Inflammatory macrophage treated with lipopolysaccharide for 1 hour (primary cell): ENCODE measurements around the gene MRPS5.
A peak's percentile ranks its signal among the peaks of the same experiment; 100 is the strongest.
"Not testable (repeated sequence)": the region's sequence is repeated elsewhere in the genome, so short reads cannot be mapped to it uniquely, and the experiment has no call there.

Experiments used
- DNase-seq, 2 donors: peaks; one replicate each; pipeline ENCODE4 v3.0.0-alpha.2; 2020 to 2022

The MRPS5 gene

DNA sequence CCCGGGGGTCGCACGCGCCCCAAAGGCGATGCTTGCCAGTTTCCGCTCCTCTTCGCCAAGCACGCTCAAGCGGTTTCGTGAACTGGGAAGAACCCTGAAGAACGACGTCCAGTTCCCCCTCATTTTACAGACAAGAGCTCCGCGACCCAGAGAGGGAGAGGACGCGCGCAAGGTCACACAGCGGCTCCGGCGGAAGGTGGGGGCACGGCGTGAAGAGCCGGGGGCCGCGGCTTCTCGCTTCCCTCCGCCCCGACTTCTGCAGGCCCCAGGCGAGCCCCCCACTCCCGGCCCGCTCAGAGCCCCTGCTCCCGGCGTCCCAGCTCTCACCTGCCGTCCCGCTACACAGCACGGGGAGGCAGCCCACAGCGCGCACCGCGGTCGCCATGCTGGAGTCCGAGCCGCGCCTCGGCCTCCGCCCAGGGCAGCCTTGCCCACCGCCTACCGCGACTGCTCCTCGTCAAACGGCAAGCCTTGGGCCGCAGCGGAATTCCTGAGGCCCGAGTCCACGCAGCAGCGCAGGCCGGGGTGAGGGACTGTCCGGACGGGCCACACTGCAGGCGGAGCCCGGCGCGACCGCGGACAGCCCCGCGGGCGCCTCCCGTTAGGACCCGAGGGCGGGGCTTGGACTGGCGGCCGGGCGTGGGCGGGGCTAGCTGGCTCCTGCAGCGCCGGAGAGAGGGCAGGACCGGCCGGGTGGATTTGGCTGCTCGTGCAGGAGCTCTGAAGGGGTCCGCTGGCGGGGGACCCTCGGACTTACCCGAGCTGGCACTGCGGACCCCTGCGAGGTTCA is at the start of gene MRPS5:
TSS of gene MRPS5 (minus strand) at position 402 of the 790 bp plus-strand sequence. CDS start at position 385, 17 bp downstream.
- DNase-seq: peak; percentile 77 to 92

DNA sequence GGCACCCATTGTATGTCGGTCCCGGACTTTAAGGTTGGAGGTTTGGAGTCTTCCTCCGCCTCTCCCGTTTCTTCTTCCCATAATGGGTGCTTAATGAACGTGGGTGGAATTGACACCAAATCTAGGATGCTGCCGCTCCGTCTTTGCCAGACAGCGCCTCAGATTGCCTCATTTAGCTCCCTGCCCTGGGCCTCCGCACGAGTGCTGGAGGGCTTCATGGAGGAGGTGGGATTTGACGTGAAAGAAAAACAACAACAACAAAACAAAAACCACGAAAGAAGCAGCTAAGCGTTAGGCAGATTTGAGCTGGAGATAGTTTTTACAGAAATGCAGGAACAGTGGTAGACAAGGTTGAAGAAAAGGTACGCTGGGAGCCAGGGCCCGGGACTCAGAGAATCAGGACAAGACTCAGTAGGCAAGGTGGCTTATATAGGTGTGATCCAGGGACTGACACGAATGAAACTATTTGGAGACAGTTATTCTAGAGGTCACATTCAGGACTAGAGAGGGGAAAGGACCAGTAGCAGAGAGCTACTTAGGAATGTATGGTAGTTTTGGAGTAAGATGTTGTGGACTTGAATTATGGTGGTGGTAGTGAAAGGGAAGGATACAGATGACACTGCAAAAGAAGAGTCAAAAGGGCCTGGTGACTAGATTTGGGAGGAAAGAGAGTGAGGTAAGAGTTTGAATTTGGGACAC is 44.6 kb upstream of the MRPS5 start:
- DNase-seq: no peak

DNA sequence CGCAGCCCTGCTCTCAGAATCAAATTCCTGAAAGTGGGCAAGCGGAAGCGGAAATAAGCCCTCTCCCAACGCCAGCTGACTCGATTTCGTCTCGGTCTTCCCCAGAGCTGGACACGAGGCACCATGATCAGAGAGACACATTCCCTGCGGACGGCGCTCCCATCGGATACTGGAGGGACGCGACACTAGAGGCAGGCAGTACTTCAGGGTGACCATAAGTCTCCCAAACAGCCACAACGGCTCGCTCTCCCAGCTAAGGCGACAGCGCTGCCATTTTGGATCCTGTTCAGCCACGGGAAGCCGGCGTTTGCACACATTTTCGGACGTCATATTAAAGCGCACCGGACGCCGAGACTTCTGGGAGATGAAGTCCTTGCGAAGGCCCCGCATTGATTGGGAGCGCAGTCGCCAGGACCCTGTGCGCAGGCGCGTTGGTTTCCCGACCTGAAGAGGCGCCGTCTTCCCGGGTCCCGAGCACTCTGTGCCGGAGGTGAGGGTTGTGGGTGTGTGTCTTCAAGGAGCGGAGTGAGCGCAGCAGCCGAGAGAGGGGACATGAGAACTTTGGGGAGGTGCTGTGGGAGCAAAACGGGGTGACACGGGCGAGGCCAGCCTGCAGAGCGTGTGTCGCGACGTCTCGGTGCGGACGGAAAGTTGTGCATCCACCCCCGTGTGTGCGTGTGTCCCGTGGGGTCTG is 43.9 kb upstream of the MRPS5 start, which contains the start of gene ZNF2:
TSS of gene ZNF2 (plus strand) at position 439 of the 694 bp plus-strand sequence. CDS start 10,418 bp downstream, outside the sequence.
- DNase-seq: peak; percentile 96 to 98

DNA sequence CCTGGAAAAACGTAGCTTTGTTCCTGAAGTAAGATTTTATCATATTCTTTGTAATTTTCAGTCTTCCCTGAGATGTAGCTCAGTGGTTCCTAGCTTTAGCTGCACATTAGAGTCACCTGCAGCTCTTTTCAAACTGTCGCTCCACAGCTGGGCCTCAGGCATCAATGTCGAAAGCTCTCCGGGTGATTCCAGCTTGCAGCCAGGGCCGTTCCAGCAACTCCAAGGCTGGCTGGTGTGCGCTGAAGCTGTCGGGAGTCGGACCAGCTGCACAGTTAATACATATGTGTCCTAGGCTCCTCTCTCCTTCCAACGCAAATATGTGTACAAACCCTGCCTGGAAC is 43.4 kb upstream of the MRPS5 start:
- DNase-seq: no peak

DNA sequence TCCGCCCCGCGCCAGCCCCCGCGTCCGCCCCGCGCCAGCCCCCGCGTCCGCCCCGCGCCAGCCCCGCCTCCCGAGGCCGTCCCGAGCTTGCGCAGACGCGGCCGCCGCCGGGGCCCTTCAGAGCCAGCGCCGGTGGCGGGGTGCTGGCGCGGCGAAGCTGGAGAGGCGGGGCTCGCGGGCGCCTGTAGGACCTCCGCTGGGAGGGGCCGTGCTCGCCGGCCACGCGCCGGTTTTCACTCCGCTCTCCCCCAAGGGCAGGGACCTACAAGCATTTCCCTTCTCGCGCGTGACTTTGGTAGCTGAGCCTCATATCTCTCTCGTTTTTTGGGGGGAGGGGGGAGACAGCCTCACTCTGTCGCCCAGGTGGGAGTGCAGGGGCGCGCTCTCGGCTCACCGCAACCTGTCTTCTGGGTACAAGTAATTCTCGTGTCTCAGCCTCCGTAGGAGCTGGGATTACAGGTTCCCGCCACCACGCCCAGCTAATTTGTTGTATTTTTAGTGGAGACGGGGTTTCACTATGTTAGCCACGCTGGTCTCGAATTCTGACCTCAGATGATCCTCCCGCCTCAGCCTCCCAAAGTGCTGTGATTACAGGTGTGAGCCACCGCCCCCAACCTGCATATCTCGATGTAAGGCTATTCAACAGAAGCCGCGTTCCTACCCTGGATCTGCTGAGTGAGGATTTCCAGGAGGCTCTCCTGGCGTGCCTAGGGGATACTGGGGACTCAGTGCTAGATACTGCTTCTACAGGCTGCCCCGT is 38.3 kb upstream of the MRPS5 start, which contains the start of gene ZNF514:
TSS of gene ZNF514 (minus strand) at position 159 of the 760 bp plus-strand sequence. CDS start 6,595 bp downstream, outside the sequence.
- peak; percentile 53 to 58 for DNase-seq

DNA sequence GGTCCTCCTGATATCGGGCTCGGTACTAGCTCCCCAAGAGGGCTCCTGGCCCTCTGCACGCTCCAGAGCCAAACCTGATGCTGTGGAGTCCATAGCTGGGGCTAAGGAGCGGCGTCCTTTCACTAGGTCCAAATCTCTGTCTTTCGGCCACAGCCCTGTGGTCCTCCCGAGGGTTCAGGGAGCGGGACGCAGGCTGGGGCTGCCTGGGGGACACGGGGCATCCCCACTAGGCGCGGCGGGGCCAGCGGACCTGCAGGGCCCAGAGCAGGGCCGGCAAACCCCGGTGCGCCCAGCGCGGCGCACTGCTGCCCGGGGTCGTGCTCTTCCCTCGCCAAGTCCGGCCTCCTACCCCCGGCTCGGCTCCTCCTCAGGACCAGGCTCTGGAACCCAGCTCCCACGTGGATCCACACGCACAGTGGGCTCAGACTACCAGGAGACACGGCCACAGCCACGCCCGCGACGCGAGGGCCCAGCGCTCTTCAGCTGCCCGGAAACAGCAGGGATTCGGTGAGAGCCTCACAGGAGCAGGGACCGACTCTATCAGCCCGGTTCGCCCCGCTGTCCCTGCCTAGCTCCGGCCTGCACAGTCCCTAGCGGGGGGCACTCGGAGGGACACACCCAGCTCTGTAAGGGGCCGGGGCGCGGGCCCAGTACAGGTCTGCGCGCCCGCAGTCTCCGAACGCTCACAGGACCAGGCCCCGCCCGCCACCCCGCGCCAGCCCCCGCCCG is 37.4 kb upstream of the MRPS5 start:
- peak; percentile 18 to 20 for DNase-seq

DNA sequence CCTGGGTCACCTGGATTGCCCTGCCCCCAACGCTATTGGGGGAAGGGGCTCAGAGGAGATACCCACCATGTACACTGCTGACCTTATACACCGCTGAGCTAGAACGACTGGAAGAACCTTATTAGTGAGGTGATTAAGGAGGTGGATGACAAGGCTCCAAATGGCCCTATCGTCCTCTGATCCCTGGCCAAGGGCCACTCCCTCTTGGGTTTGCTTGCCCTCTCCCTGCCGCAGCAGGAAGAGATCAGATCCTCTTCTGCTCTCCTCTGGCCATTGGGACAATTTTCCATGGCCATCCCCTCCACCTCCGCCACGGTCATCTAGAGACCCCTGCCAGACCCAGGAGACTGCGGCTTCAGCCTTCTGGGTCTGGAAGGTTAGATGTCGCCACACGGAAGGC is 36.8 kb upstream of the MRPS5 start:
- no peak for DNase-seq

DNA sequence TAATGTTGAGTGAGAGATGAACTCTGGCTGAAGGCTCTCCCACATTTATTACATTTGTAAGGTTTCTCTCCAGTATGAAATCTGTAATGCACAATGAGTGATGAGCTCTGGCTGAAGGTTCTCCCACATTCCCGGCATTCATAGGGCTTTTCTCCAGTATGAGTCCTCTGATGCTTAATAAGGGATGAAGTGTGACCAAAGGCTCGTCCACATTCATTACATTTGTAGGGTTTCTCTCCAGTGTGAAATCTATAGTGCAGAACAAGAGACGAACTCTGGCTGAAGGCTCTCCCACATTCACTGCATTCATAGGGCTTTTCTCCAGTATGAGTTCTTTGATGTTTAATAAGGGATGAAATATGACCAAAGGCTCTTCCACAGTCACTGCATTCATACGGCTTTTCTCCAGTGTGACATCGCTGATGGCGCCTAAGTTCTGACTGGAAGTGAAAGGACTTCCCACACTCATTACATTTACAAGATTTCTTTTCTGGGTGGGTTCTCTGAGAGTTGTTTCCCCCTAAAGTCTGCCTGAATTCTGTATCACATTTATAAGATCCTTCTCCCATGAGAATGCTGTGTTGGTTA is 27.9 kb upstream of the MRPS5 start:
- no peak for DNase-seq

DNA sequence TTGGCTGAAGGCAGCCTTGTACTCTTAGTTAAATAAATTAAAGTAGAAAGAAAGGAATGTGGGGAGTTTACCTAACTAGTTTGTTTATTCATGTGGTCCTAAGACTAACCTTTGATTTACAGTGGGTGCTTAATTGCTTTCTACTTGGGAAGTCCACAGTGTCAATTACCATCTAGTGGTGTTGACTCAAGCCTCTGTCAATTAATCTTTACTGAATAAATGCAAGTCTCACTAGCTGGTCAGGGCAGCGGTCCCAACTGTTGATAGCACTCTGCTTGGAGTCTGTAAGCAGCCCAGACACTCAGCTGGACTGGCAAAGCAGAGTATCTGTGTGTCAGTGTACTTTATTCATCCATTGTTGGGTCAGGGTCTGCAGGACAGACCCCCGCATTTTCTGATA is 22.2 kb upstream of the MRPS5 start:
- DNase-seq: no peak

DNA sequence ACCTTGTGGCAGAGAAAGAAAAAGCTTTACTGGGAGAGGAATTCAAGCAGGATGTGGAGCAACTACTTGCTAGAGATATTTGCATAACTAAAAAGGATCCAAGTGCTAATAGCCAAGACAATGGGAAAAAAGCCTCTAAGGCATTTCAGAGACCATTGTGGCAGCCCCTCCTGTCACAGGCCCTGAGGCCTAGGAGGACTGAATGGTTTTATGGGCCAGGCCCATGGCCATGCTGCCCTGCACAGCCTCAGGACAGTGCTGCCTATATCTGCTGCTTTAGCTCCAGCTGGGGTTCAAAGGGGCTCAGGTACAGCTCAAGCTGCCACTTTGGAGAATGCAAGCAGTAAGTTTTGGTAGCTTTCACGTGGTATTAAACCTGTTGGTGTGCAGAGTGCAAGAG is 17.1 kb upstream of the MRPS5 start:
- no peak for DNase-seq

DNA sequence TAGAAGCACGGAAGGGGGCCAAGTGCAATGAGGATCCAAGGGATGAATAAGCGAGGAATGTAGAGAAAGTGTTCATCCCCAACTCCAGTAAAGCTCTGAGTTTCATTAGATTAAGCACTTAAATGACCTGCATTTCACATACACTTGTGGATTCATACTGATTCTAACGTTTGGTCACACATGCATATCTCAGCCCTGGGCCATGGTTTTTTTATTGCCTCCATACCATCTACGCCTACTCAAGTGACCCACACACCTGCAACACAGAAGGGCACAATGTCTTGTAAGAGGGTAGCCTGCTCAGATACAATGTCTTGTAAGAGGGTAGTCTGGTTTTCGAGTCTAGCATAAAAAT is 566 bp upstream of the MRPS5 start:
- peak in 1 of 2 donors; percentile 2 for DNase-seq

DNA sequence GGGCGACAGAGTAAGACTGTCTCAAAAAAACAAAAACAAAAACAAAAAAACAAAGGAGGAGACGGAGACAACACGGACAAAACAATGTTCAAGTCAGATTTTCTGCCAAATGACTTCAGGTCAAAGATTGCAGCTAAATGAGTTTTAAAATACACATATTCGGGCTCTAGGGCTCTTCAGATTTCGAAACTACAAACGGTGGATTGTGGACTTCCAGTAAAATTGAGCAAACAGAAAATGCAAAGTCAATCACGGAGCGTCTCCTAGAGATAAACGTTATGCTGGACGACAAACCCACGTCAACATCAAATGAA is 558 bp downstream of the MRPS5 start:
- DNase-seq: no peak

DNA sequence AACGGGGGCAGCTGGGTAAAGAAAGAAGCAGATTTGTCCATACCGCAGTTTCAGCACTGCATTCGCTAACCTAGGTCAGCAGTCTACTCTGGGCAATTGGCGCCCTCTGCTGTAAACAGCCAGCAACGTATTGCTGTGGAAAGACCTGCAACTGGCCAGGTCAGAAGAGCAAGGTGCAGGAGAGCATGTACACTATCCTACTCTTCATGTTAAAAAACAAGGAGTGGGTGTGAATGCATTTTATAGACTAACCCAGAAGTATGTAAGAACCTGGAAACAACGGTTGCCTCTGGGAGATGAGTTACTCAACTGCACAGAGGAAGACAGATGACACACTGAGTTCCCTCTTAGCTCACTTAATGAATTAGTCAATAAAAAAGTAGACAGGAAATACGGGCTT is 6.2 kb downstream of the MRPS5 start:
- DNase-seq: peak; percentile 53 to 56

DNA sequence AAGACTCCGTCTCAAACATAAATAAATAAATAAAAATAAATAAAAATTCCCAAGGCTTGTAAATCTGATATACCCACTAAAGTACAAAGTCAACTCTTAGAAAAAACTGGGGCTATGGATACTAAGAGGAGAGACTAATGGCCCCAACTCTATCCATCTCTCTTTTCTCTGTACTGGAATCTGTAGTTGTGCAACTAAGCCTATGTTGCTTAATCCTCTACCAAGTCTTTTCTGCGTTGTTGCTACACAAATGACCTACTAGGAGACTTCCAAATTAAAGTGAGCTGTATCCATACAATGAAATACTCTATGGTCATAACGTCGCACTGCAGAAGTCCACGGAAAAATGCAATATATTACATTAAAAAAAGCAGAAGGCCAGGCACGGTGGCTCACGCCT is 8.1 kb downstream of the MRPS5 start:
- peak in 1 of 2 donors; percentile 8 for DNase-seq

DNA sequence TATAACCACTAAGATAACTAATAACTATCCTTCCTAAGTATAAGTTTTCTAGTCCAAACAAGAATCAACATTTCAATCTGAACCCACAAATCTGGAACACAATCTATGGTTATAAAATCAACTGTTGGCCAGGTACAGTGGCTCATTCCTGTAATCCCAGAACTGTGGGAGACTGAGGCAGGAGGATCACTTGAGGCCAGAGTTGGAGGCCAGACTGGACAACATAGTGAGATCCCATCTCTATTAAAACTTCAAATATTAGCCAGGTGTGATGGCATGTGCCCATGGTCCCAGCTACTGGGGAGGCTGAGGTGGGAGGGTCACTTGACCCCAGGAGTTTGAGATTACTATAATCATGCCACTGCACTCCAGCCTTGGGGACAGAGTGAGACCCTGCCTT is 11.2 kb downstream of the MRPS5 start:
- DNase-seq: no peak

DNA sequence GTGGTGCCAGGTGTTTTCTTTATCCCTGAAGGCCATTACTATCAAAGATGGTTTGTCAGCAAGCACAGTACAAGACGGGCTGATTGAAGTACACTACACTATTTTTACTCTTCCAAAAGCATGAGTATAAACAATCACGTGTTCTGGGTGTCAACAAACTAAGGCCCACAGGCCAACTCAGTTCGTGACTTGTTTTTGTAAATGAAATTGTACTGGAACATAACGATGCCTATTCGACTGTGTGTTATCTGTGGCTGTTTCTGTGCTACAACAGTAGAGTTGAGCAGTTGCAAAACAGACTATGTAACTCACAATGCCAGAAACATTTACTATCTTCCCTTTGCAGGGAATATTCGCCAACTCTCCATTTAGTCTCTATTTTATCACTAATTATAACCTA is 12.3 kb downstream of the MRPS5 start:
- no peak for DNase-seq

DNA sequence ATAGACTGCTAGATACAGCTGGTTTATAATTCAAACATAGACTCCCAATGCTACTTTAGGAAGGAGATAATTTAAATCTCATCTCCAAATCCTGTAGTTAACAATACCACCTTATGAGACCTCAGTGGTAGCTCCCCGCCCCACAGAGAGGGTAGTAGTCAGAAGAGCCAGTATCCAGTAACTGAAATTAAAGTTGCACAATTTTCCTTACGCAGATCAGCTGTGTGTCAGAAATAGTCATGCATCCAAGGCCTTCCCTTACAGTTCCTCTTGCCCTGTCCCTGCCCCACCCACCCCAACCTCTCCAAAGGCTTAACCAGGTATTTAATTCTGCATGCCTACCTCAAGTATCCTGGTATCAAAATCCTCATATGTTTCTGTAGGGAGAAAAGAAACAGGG is 15.5 kb downstream of the MRPS5 start:
- peak in 1 of 2 donors; percentile 37 for DNase-seq

DNA sequence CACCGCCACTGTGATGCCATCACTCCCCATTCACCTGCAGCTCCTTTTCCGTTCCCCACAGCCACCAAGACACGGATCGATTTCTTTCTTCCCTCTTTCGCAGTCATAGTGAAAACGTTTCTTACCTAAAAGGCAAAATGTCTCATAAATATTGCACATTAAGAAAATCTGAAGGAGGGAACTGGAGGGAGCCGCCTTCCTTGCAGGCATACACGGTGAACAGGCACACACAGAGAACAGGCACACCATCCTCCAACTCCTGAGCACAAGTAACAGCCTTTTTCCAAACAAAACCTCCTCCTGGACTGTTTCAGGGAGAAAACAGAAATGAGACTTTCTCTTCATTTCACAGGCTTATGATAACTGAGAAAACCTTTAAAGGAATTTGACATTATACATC is 17.0 kb downstream of the MRPS5 start:
- DNase-seq: no peak

DNA sequence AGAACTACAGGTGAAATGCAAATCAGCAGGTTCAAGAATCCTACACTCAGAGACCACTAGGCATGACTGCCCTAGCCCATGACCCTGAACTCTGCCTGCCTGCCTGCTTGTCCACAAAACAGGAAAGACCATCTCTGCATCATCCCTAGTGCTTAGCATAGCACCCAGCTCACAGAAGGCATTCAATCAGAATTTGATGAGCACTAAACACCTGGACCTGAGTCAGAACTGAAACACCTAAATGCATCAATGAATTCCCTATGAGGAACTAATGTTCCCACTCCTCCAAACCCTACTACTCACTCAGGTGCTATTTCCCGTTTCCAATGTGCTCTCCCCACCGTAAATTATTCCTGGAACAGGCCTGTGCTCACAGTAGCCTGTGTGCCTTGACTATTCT is 21.7 kb downstream of the MRPS5 start:
- DNase-seq: no peak

DNA sequence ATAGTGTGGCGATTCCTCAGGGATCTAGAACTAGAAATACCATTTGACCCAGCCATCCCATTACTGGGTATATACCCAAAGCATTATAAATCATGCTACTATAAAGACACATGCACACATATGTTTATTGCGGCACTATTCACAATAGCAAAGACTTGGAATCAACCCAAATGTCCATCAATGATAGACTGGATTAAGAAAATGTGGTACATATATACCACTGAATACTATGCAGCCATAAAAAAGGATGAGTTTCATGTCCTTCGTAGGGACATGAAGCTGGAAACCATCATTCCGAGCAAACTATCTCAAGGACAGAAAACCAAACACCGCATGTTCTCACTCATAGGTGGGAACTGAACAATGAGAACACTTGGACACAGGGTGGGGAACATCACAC is 23.3 kb downstream of the MRPS5 start:
- DNase-seq: not testable (repeated sequence)

DNA sequence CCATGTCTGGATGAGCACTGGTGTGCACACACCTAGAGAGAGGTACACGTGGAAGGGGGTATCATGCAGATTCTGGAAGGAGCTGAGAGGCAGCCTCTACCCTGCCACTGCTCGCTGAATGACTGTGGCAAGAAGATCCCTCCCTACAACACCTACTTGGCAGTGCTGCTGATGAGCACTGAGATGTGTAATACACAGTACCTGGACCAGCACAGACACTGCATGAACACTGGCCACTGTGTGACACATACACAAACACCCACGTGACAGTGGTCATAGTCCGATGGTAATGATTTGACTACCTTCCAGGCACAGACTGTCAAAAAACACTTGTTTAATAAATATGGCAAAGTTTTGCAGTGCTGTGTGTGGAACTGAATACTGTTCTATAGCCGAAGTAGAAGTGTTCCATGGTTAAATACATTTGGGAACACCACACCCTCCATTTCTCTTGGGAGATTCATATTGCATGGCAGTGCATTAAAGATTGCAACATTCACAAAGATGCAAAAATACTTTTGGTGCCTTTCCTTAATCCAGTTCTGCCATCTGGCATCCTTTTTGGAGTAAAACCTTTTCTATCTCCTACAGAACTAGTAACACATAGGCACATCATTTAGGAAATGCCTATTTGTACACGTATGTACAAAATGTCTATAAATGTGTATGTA is 29.6 kb downstream of the MRPS5 start:
- DNase-seq: no peak
